ENCODE data around the gene ADGRV1.

DNA sequence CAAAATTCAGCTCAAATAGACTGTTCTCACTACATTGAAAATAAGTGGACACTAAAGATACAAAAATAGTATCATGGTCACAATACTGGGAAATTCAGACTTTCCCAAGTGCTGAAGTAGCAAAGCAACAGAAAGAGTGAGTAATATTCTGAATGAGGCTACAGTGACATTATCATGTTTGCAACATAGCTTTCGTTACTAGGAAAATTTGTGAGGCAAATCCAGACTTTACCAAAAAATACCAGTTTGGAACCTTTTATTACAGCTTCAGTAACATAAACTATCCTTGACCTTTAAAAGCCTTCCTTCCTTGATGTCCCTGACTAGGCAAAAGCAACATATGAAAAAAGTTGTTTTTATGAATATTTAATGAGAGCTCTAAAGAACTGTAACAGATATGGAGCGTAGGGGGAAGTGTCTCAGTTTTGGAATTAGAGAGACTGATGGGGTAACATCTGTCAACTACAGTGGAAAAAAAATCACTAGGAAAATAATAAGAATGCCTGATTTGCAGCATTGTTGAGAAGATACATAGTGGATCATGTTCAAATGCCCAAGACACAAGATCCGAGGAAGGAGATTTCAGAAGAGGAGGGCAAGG is 312.9 kb downstream of the ADGRV1 start:
- no peak for TF ChIP-seq CTCF (conservative IDR thresholded peaks at IDR 0.05; ENCODE audit: low read length)
- TF ChIP-seq EZH2phosphoT487 (IDR thresholded peaks at IDR 0.05; ENCODE audit: borderline replicate concordance, low read depth, low read length): no peak
